GM19099 (cell line): ENCODE measurements around the gene DTX3L.

Source experiments
- POLR2A ChIP-seq: IDR thresholded peaks from 3 replicates; pipeline ENCODE4 v1.6.1; 2011; ENCODE audit warnings: low read depth; ENCODE audit not compliant: insufficient read length; ENCODE audit errors: extremely low read depth

DTX3L gene

GRCh38 chr3:122564155-122564912, at the start of gene DTX3L, which contains the start of gene PARP9:
Gene DTX3L (plus strand): TSS chr3:122564338. CDS start chr3:122564427, 89 bp downstream.
Gene PARP9 (minus strand): TSS chr3:122564300. CDS start chr3:122559620, 4,680 bp downstream.
- TF ChIP-seq POLR2A = peak; percentile 71

- no peak for TF ChIP-seq POLR2A
Measured at GRCh38 chr3:122515020-122515468, 49.1 kb upstream of the DTX3L start.

DNA sequence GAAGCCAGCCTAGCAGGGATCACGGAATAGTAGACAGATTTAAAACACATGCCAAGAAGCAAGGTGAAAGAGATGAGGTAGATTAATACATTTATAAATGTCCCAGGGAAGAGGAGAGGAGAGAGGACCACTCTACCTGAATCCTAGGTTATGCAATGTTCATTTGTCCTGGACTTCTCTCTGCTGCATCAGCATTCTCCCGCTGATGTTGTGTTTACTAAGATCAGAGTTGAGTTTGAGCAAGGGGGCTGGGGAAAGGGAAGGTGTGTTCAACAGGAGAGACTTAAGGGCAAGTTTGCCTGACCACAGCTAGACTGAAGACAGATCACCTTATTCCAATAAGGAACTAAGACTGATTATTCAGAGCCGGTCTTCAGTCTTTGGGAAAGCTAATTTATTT, 48.3 kb upstream of the DTX3L start:
- TF ChIP-seq POLR2A = no peak

- TF ChIP-seq POLR2A = no peak
Measured at GRCh38 chr3:122516846-122517360, 47.2 kb upstream of the DTX3L start.

DNA sequence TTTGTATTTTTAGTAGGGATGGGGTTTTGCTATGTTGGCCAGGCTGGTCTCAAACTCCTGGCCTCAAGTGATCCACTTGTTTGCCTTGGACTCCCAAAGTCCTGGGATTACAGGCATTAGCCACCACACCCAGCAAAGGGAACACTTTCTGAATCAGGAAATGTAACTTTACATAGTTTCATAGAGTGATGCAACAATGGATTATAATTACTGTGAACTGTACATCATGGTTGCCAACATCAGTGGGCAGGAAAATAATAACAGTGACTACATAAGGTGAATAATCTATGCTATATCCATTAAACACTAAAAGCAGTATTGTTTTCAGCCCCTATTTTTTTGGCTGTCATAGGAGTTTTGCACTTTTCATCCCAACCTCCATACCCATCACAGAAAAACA, 44.4 kb upstream of the DTX3L start:
- no peak for TF ChIP-seq POLR2A

GRCh38 chr3:122520861-122521260, 43.3 kb upstream of the DTX3L start:
- no peak for TF ChIP-seq POLR2A

- no peak for TF ChIP-seq POLR2A
Measured at GRCh38 chr3:122523317-122523716, 40.8 kb upstream of the DTX3L start.

DNA sequence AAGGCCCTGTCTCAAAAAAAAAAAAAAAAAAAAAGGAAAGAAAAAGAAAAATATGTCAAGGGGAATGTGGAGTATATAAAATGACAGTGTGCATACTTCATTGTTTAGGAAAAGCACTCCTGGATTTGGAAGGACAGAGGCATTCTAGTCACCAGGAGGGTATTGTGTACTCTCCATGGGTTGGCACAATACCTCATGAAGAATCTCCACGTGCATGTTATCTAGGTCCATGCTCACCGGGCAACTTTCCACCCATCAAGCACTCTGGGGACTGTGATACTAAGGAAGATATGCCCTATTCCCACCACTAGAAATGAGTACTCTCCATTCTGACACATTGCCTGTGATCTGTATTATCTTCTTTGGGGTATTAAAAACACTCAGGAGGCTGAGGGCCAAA, 34.0 kb upstream of the DTX3L start:
- no peak for TF ChIP-seq POLR2A

- TF ChIP-seq POLR2A = no peak
Measured at GRCh38 chr3:122533480-122533879, 30.7 kb upstream of the DTX3L start.

GRCh38 chr3:122533931-122534334, 30.2 kb upstream of the DTX3L start:
- TF ChIP-seq POLR2A = no peak

GRCh38 chr3:122535964-122536631, 28.0 kb upstream of the DTX3L start:
- TF ChIP-seq POLR2A = no peak

DNA sequence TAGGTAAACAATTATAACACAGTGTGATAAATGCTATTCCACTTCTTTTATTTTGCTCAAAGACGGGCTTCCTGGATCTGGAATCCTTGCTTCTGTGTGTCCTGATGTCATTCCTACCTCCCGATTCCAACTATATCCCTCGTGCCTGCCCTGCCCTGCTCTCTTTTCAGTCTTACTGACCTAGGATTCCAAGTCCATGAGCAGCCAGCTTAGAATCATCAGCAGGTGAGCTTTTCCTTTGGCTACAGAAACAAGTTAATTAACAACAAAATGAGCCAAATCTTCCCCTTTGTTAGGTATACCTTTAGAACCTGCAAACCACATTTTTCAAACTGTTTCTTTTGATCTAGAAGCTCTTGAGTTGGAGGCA, 27.5 kb upstream of the DTX3L start:
- TF ChIP-seq POLR2A = no peak

DNA sequence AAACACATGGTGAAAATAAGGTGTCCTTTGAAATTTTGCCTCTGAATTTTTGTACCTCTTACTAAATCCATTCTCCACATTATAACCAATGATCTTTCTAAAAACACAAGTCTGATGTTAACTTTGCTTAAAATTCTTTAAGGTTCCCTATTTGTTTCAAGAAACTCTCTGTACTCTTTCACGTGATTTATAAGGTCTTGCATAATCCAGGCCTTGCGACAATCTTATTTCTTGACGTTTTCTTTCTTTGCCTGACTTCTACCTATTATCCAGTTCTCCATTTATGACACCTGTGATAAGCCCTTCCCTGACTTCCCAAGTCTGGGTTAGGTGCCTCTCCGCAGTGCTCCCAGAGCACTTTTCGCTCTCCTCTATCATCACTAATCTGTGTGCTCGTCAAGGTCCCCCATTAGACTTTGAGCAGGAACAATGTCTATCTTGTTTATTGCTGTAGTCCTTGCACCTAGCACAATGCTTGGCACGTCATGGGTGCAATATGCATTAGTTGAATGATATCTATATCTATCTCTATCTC, 25.1 kb upstream of the DTX3L start:
- TF ChIP-seq POLR2A = no peak

DNA sequence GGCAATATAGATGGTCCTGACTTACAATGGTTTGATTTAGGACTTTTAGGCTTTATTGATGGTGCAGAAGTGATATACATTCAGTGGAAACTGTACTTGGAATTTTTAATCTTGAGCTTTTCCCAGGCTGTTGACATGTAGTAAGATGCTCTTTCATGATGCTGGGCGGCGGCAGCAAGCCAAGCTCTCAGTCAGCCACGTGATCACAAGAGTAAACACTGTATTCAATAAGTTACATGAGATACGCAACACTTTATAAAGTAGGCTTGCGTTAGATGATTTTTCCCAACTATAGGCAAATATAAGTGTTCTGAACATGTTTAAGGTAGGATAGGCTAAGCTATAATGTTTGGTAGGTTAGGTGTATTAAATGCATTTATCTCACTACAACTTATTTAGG, 18.0 kb upstream of the DTX3L start:
- no peak for TF ChIP-seq POLR2A

DNA sequence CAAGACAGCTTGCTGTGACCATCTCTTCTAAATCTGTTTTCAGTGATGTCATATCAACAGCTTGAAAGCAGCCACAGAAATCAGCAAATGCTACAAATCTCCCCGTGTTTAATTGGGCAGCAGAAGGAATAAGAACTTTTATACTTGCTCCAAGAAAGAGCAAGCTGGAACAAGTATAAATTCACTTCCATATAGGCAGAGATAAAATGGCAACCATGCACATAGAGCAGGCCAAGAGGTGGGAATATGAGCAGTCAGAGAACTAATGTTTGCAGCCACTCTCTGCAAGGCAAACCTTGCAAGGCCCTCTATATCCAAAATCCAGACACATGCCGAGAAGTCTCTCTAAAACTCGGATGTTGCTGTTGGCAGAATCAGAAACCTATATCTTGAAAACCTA, 16.1 kb upstream of the DTX3L start:
- no peak for TF ChIP-seq POLR2A

DNA sequence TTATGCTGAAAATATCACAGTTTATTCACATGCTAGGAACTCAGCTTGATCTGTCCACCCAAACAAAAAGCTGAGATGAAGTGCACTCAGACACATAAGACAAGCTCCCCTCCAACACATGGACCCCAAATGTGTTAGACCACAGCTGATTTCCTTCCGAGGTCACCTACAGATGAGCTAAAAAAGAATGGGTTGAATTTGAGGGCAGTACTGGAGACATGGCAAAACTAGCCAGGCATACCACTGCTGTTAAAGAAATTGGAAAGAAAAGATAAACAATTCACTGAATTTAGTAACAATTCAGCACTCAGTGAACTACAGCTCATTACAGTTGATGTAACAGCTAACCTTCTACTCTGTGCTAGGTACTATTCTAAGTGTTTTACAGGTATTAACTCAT, 15.5 kb upstream of the DTX3L start:
- TF ChIP-seq POLR2A = no peak

DNA sequence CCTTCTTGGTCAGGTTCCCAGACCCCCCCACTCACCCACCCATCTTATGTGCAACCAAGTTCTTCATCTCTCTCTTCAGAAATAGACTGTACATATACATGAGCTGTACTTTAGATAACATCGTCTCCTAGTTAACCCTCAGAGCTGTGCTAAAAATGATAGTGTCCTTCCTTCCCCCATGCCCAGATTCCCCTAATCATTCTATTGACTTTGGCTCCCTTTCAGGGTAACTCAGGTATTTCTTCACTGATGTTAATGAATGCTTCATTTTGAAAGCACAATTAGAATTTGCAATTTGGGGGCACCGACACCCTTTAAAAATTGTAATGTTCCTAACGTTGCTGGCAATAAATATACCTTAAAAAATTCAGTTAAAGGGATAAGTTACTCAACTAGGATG, 11.0 kb upstream of the DTX3L start:
- TF ChIP-seq POLR2A = no peak
